ENCODE results near the gene HJURP. TPM values are rescaled to one million over a fixed set of nuclear protein-coding genes. Genes with fewer than 3 reads are reported as not detected.

HJURP gene
- polyA plus RNA-seq, 4 donors: 0.81 to 10.7 (median 5.9) TPM

- no peak overlapping the region for H3K4me3 ChIP-seq (ENCODE audit: low read depth in 1 of 3, low read length in 3 of 3)
- no peaks in the 10 kb centered on the region for H3K9me3 ChIP-seq (ENCODE audit: control insufficient read depth in 2 of 2, insufficient read depth in 1 of 2, low read depth in 1 of 2, low read length in 1 of 2)
- DNase-seq (no peak), FAIRE-seq (no peak)
- no peaks in the 10 kb centered on the region for H3K27me3 ChIP-seq (ENCODE audit: control insufficient read depth in 3 of 3, insufficient read depth in 3 of 3, low read length in 3 of 3)
- H3K27ac ChIP-seq (ENCODE audit: low read depth in 1 of 3, low read length in 2 of 3): no peak overlapping the region
- WGBS, 3 donors: 76 to 81% (median 81%) methylated on average over 7 of the region's 7 CpGs
- H3K36me3 ChIP-seq (ENCODE audit: control insufficient read depth in 3 of 3, insufficient read depth in 2 of 3, low read depth in 1 of 3, low read length in 3 of 3): peaks cover 0 to 60% (median 4%) of the 10 kb centered on the region in 3 donors
- H3K4me1 ChIP-seq (ENCODE audit: control insufficient read depth in 3 of 3, insufficient read depth in 2 of 3, low read depth in 1 of 3, low read length in 2 of 3): no peaks in the 10 kb centered on the region
Measured at GRCh38 chr2:233838251-233838650, 16.1 kb downstream of the HJURP start.

- H3K36me3 ChIP-seq (ENCODE audit: control insufficient read depth in 3 of 3, insufficient read depth in 2 of 3, low read depth in 1 of 3, low read length in 3 of 3): peaks cover 0 to 57% (median 4%) of the 10 kb centered on the region in 3 donors
- WGBS, 3 donors: 84 to 88% (median 86%) methylated on average over 9 of the region's 9 CpGs
- H3K27ac ChIP-seq (ENCODE audit: low read depth in 1 of 3, low read length in 2 of 3): no peak overlapping the region
- no peaks in the 10 kb centered on the region for H3K9me3 ChIP-seq (ENCODE audit: control insufficient read depth in 2 of 2, insufficient read depth in 1 of 2, low read depth in 1 of 2, low read length in 1 of 2)
- H3K4me3 ChIP-seq (ENCODE audit: low read depth in 1 of 3, low read length in 3 of 3): no peak overlapping the region
- H3K27me3 ChIP-seq (ENCODE audit: control insufficient read depth in 3 of 3, insufficient read depth in 3 of 3, low read length in 3 of 3): no peaks in the 10 kb centered on the region
- no peak for DNase-seq
- peaks cover 0 to 4% (median 0%) of the 10 kb centered on the region in 3 donors for H3K4me1 ChIP-seq (ENCODE audit: control insufficient read depth in 3 of 3, insufficient read depth in 2 of 3, low read depth in 1 of 3, low read length in 2 of 3)
- no peak for FAIRE-seq
Measured at GRCh38 chr2:233837694-233838229, 16.6 kb downstream of the HJURP start.

- WGBS, 3 donors: 98 to 99% (median 98%) methylated on average over 7 of the region's 7 CpGs
- Histone ChIP-seq H3K36me3 (ENCODE audit: control insufficient read depth in 3 of 3, insufficient read depth in 2 of 3, low read depth in 1 of 3, low read length in 3 of 3) (peaks cover 0 to 51% (median 4%) of the 10 kb centered on the region in 3 donors), H3K4me1 (ENCODE audit: control insufficient read depth in 3 of 3, insufficient read depth in 2 of 3, low read depth in 1 of 3, low read length in 2 of 3) (peaks cover 0 to 4% (median 0%) of the 10 kb centered on the region in 3 donors), H3K27ac (ENCODE audit: low read depth in 1 of 3, low read length in 2 of 3) (no peak overlapping the region), H3K27me3 (ENCODE audit: control insufficient read depth in 3 of 3, insufficient read depth in 3 of 3, low read length in 3 of 3) (no peaks in the 10 kb centered on the region), H3K9me3 (ENCODE audit: control insufficient read depth in 2 of 2, insufficient read depth in 1 of 2, low read depth in 1 of 2, low read length in 1 of 2) (no peaks in the 10 kb centered on the region), H3K4me3 (ENCODE audit: low read depth in 1 of 3, low read length in 3 of 3) (no peak overlapping the region)
- FAIRE-seq (no peak), DNase-seq (no peak)
Measured at GRCh38 chr2:233836359-233836758, 18.0 kb downstream of the HJURP start.

- no peak for DNase-seq
- peaks cover 0 to 48% (median 4%) of the 10 kb centered on the region in 3 donors for H3K36me3 ChIP-seq (ENCODE audit: control insufficient read depth in 3 of 3, insufficient read depth in 2 of 3, low read depth in 1 of 3, low read length in 3 of 3)
- 89 to 96% (median 91%) methylated on average over 14 of the region's 14 CpGs for WGBS, 3 donors
- H3K27me3 ChIP-seq (ENCODE audit: control insufficient read depth in 3 of 3, insufficient read depth in 3 of 3, low read length in 3 of 3): no peaks in the 10 kb centered on the region
- H3K9me3 ChIP-seq (ENCODE audit: control insufficient read depth in 2 of 2, insufficient read depth in 1 of 2, low read depth in 1 of 2, low read length in 1 of 2): no peaks in the 10 kb centered on the region
- FAIRE-seq: no peak
- no peak overlapping the region for H3K4me3 ChIP-seq (ENCODE audit: low read depth in 1 of 3, low read length in 3 of 3)
- peaks cover 0 to 4% (median 0%) of the 10 kb centered on the region in 3 donors for H3K4me1 ChIP-seq (ENCODE audit: control insufficient read depth in 3 of 3, insufficient read depth in 2 of 3, low read depth in 1 of 3, low read length in 2 of 3)
- no peak overlapping the region for H3K27ac ChIP-seq (ENCODE audit: low read depth in 1 of 3, low read length in 2 of 3)
Measured at GRCh38 chr2:233835230-233836186, 18.8 kb downstream of the HJURP start.

GRCh38 chr2:233833345-233833744 lies 21.0 kb downstream of the HJURP start:
- no peak overlapping the region for H3K4me3 ChIP-seq (ENCODE audit: low read depth in 1 of 3, low read length in 3 of 3)
- peaks cover 0 to 31% (median 4%) of the 10 kb centered on the region in 3 donors for H3K36me3 ChIP-seq (ENCODE audit: control insufficient read depth in 3 of 3, insufficient read depth in 2 of 3, low read depth in 1 of 3, low read length in 3 of 3)
- H3K9me3 ChIP-seq (ENCODE audit: control insufficient read depth in 2 of 2, insufficient read depth in 1 of 2, low read depth in 1 of 2, low read length in 1 of 2): no peaks in the 10 kb centered on the region
- H3K27me3 ChIP-seq (ENCODE audit: control insufficient read depth in 3 of 3, insufficient read depth in 3 of 3, low read length in 3 of 3): no peaks in the 10 kb centered on the region
- DNase-seq: no peak
- 73 to 80% (median 79%) methylated on average over 9 to 10 of the region's 10 CpGs for WGBS, 3 donors
- peaks cover 0 to 4% (median 0%) of the 10 kb centered on the region in 3 donors for H3K4me1 ChIP-seq (ENCODE audit: control insufficient read depth in 3 of 3, insufficient read depth in 2 of 3, low read depth in 1 of 3, low read length in 2 of 3)
- FAIRE-seq: no peak
- H3K27ac ChIP-seq (ENCODE audit: low read depth in 1 of 3, low read length in 2 of 3): no peak overlapping the region

GRCh38 chr2:233832869-233833311 lies 21.4 kb downstream of the HJURP start:
- DNase-seq: peak; percentile 69 to 73
- 22 to 44% (median 44%) methylated on average over 7 of the region's 7 CpGs for WGBS, 3 donors
- no peak overlapping the region for H3K4me3 ChIP-seq (ENCODE audit: low read depth in 1 of 3, low read length in 3 of 3)
- no peak overlapping the region for H3K27ac ChIP-seq (ENCODE audit: low read depth in 1 of 3, low read length in 2 of 3)
- peaks cover 0 to 27% (median 4%) of the 10 kb centered on the region in 3 donors for H3K36me3 ChIP-seq (ENCODE audit: control insufficient read depth in 3 of 3, insufficient read depth in 2 of 3, low read depth in 1 of 3, low read length in 3 of 3)
- no peaks in the 10 kb centered on the region for H3K27me3 ChIP-seq (ENCODE audit: control insufficient read depth in 3 of 3, insufficient read depth in 3 of 3, low read length in 3 of 3)
- H3K9me3 ChIP-seq (ENCODE audit: control insufficient read depth in 2 of 2, insufficient read depth in 1 of 2, low read depth in 1 of 2, low read length in 1 of 2): no peaks in the 10 kb centered on the region
- FAIRE-seq: no peak
- peaks cover 0 to 4% (median 0%) of the 10 kb centered on the region in 3 donors for H3K4me1 ChIP-seq (ENCODE audit: control insufficient read depth in 3 of 3, insufficient read depth in 2 of 3, low read depth in 1 of 3, low read length in 2 of 3)

GRCh38 chr2:233832414-233832813 lies 21.9 kb downstream of the HJURP start:
- H3K27me3 ChIP-seq (ENCODE audit: control insufficient read depth in 3 of 3, insufficient read depth in 3 of 3, low read length in 3 of 3): no peaks in the 10 kb centered on the region
- DNase-seq (no peak), FAIRE-seq (no peak)
- WGBS, 3 donors: 73 to 78% (median 74%) methylated on average over 9 of the region's 9 CpGs
- no peaks in the 10 kb centered on the region for H3K9me3 ChIP-seq (ENCODE audit: control insufficient read depth in 2 of 2, insufficient read depth in 1 of 2, low read depth in 1 of 2, low read length in 1 of 2)
- peaks cover 0 to 4% (median 0%) of the 10 kb centered on the region in 3 donors for H3K4me1 ChIP-seq (ENCODE audit: control insufficient read depth in 3 of 3, insufficient read depth in 2 of 3, low read depth in 1 of 3, low read length in 2 of 3)
- no peak overlapping the region for H3K4me3 ChIP-seq (ENCODE audit: low read depth in 1 of 3, low read length in 3 of 3)
- H3K27ac ChIP-seq (ENCODE audit: low read depth in 1 of 3, low read length in 2 of 3): no peak overlapping the region
- peaks cover 0 to 24% (median 4%) of the 10 kb centered on the region in 3 donors for H3K36me3 ChIP-seq (ENCODE audit: control insufficient read depth in 3 of 3, insufficient read depth in 2 of 3, low read depth in 1 of 3, low read length in 3 of 3)

GRCh38 chr2:233831861-233832260 lies 22.5 kb downstream of the HJURP start:
- Histone ChIP-seq H3K4me1 (ENCODE audit: control insufficient read depth in 3 of 3, insufficient read depth in 2 of 3, low read depth in 1 of 3, low read length in 2 of 3) (peaks cover 0 to 4% (median 0%) of the 10 kb centered on the region in 3 donors), H3K27ac (ENCODE audit: low read depth in 1 of 3, low read length in 2 of 3) (no peak overlapping the region), H3K27me3 (ENCODE audit: control insufficient read depth in 3 of 3, insufficient read depth in 3 of 3, low read length in 3 of 3) (no peaks in the 10 kb centered on the region), H3K4me3 (ENCODE audit: low read depth in 1 of 3, low read length in 3 of 3) (no peak overlapping the region), H3K36me3 (ENCODE audit: control insufficient read depth in 3 of 3, insufficient read depth in 2 of 3, low read depth in 1 of 3, low read length in 3 of 3) (peaks cover 0 to 23% (median 4%) of the 10 kb centered on the region in 3 donors), H3K9me3 (ENCODE audit: control insufficient read depth in 2 of 2, insufficient read depth in 1 of 2, low read depth in 1 of 2, low read length in 1 of 2) (no peaks in the 10 kb centered on the region)
- FAIRE-seq: no peak
- no peak for DNase-seq
- 96 to 100% (median 99%) methylated on average over 6 of the region's 6 CpGs for WGBS, 3 donors
